Sigmoid colon (tissue), 7 donors: Measurements from ENCODE around the gene PEX3. TPM values are rescaled to one million over a fixed set of nuclear protein-coding genes. Genes with fewer than 3 reads are reported as not detected.

Source experiments
- DNase-seq: peaks from one replicate; pipeline ENCODE4 v3.0.0-alpha.2; 2019
- H3K27ac ChIP-seq, 4 donors: fragments of 200-600 bp; sonication (generic); one replicate each; pipeline ENCODE4 v1.5.1; 2016 to 2019; ENCODE audit warnings: mild to moderate bottlenecking in 1 of 4
- H3K27me3 ChIP-seq, 3 donors: fragments of 200-600 bp; sonication (generic); one replicate each; pipeline ENCODE4 v1.5.1; 2019; ENCODE audit warnings: mild to moderate bottlenecking in 1 of 3
- H3K36me3 ChIP-seq, 4 donors: fragments of 200-600 bp; sonication (generic); one replicate each; pipeline ENCODE4 v1.5.1; 2016 to 2019
- H3K4me1 ChIP-seq, 4 donors: fragments of 200-600 bp; sonication (generic); one replicate each; pipeline ENCODE4 v1.5.1; 2017 to 2019
- H3K4me3 ChIP-seq, 4 donors: fragments of 200-600 bp; sonication (generic); one replicate each; pipeline ENCODE4 v1.5.1; 2017 to 2019; ENCODE audit warnings: mild to moderate bottlenecking in 2 of 4, moderate library complexity in 1 of 4
- H3K9me3 ChIP-seq, 4 donors: fragments of 200-600 bp in 3 of 4; sonication (generic) in 3 of 4; one replicate each; pipeline versions ENCODE4 v1.5.1 to v1.6.1; 2013 to 2019
- CTCF ChIP-seq, 4 experiments: fragments of 450-650 bp in 3 of 4; fragments of 200-600 bp in 1 of 4; IDR thresholded peaks; one replicate each; pipeline ENCODE4 v1.5.1; 2016 to 2019; ENCODE audit warnings: antibody characterized with exemption in 4 of 4, mild to moderate bottlenecking in 3 of 4, moderate library complexity in 2 of 4
- EP300 ChIP-seq, 4 donors: sonication (generic); formaldehyde crosslinking; IDR thresholded peaks; one replicate each; pipeline ENCODE4 v1.6.1; 2017; ENCODE audit warnings: antibody characterized with exemption in 4 of 4
- POLR2A ChIP-seq, 2 donors: fragments of 450-650 bp; IDR thresholded peaks; one replicate each; pipeline ENCODE4 v1.6.1; 2016; ENCODE audit warnings: antibody characterized with exemption in 2 of 2, mild to moderate bottlenecking in 2 of 2, moderate library complexity in 2 of 2
- POLR2AphosphoS5 ChIP-seq, 4 donors: sonication (generic); formaldehyde crosslinking; IDR thresholded peaks; one replicate each; pipeline ENCODE4 v1.6.1; 2017; ENCODE audit warnings: antibody characterized with exemption in 4 of 4
- WGBS, 2 donors: extraction: QIAGEN DNeasy Blood & Tissue Kit; methylation state at CpG; one replicate each; pipeline ENCODE4 v1.1.7; 2013; 5-methylcytosine and 5-hydroxymethylcytosine counted together
- intact Hi-C: fragments of 100-400 bp; cut with DNase I; formaldehyde crosslinking; loops from one replicate; pipeline ENCODE4 v1.15.1; 2023
- polyA plus RNA-seq, 3 donors: library from polyadenylated mRNA; stranded (reverse); fragments of 200-250 nt; gene quantifications; one replicate each; pipeline ENCODE4 v1.2.3, GENCODE V29; 2013
- total RNA-seq, 4 donors: library from RNA; depleted of rRNA; stranded (reverse); fragments of >200 nt; gene quantifications; one replicate each; pipeline ENCODE4 v1.1.0, GENCODE V29; 2016
- donor health status: healthy with polysubstance abuse.
- donor health status: Bipolar disorder and iron deficiency.
- donor health status: healthy.

The PEX3 gene
- total and polyA plus RNA-seq, 7 donors, result 5.1 to 16.1 (median 10.6) TPM

DNA sequence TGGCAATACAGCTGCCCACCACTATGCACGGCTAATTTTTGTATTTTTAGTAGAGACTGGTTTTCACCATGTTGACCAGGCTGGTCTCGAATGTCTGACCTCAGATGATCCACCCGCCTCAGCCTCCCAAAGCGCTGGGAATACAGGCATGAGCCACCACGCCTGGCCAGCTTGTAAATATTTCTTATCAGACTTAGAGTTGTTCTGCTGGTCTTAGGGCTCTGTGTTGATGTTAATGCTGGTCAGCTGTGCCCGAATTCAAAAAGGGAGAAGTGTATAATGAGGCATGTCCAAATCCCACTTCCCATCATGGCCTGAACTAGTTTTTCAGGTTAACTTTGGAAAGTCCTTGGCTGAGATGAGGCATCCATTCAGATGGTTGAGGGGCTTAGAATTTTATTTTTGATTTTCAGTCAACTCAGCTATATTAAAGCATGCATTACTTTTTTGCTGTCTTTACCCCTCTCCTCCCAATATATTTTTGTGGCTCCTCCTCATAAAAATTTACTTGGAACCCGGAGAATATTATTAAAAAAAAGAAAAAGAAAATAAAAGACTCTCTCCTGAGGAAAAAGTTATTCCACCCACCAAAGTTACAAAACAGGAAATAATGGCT lies 47.8 kb upstream of the PEX3 start:
- H3K4me3 ChIP-seq, result no peak overlapping the region
- WGBS, 2 donors, result 91 to 93% methylated on average over 7 of the region's 7 CpGs
- H3K27me3 ChIP-seq, result no peaks in the 10 kb centered on the region
- H3K4me1 ChIP-seq, result no peaks in the 10 kb centered on the region
- no peak overlapping the region for H3K27ac ChIP-seq
- no peak for DNase-seq
- H3K36me3 ChIP-seq, result no peaks in the 10 kb centered on the region
- no peak for TF ChIP-seq CTCF (IDR thresholded peaks at IDR 0.05)
- no peak for TF ChIP-seq EP300 (IDR thresholded peaks at IDR 0.05)
- TF ChIP-seq POLR2A (IDR thresholded peaks at IDR 0.05), result no peak
- TF ChIP-seq POLR2AphosphoS5 (IDR thresholded peaks at IDR 0.05), result no peak
- no peaks in the 10 kb centered on the region for H3K9me3 ChIP-seq
- intact Hi-C loops, result no loop called here

GRCh38 chr6:143405373-143406154 lies 45.0 kb upstream of the PEX3 start:
- Histone ChIP-seq H3K36me3 (no peaks in the 10 kb centered on the region), H3K4me3 (no peak overlapping the region), H3K9me3 (no peaks in the 10 kb centered on the region), H3K27ac (no peak overlapping the region), H3K4me1 (no peaks in the 10 kb centered on the region), H3K27me3 (no peaks in the 10 kb centered on the region)
- TF ChIP-seq CTCF (IDR thresholded peaks at IDR 0.05) (no peak), EP300 (IDR thresholded peaks at IDR 0.05) (no peak), POLR2AphosphoS5 (IDR thresholded peaks at IDR 0.05) (no peak), POLR2A (IDR thresholded peaks at IDR 0.05) (no peak)
- intact Hi-C loops, result no loop called here
- DNase-seq, result no peak
- 89 to 90% methylated on average over 9 of the region's 9 CpGs for WGBS, 2 donors

DNA sequence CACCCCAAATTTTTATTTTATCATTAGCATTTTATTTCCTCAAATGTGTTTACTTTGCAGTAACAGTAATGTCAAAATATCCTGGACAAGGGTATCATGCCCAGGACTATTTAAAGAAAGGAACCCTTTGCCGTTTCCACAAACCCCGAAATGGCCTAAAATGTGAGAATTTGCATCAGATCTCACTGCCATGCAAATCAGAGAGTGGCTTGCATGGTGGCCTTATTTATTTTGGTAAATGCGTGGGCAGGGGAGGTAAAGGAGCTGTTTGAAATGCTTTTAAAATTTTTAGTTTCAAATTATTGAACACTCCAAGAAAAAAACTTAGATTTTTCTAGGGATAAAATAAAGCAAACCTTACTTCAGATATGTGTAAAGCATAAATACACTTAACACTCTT lies 43.9 kb upstream of the PEX3 start:
- H3K4me1 ChIP-seq, result no peaks in the 10 kb centered on the region
- H3K27me3 ChIP-seq, result no peaks in the 10 kb centered on the region
- no peaks in the 10 kb centered on the region for H3K9me3 ChIP-seq
- no peak overlapping the region for H3K27ac ChIP-seq
- intact Hi-C loops, result no loop called here
- DNase-seq, result no peak
- 92% methylated on average over 3 of the region's 3 CpGs for WGBS, 2 donors
- no peaks in the 10 kb centered on the region for H3K36me3 ChIP-seq
- H3K4me3 ChIP-seq, result no peak overlapping the region
- TF ChIP-seq POLR2A (IDR thresholded peaks at IDR 0.05), result no peak
- TF ChIP-seq EP300 (IDR thresholded peaks at IDR 0.05), result no peak
- no peak for TF ChIP-seq POLR2AphosphoS5 (IDR thresholded peaks at IDR 0.05)
- no peak for TF ChIP-seq CTCF (IDR thresholded peaks at IDR 0.05)

- Histone ChIP-seq H3K4me3 (no peak overlapping the region), H3K4me1 (no peaks in the 10 kb centered on the region), H3K36me3 (no peaks in the 10 kb centered on the region), H3K27ac (no peak overlapping the region), H3K9me3 (no peaks in the 10 kb centered on the region), H3K27me3 (no peaks in the 10 kb centered on the region)
- TF ChIP-seq EP300 (IDR thresholded peaks at IDR 0.05), result no peak
- TF ChIP-seq POLR2A (IDR thresholded peaks at IDR 0.05), result no peak
- TF ChIP-seq CTCF (IDR thresholded peaks at IDR 0.05), result no peak
- no peak for TF ChIP-seq POLR2AphosphoS5 (IDR thresholded peaks at IDR 0.05)
- DNase-seq, result no peak
- intact Hi-C loops, result no loop called here
Measured at GRCh38 chr6:143408151-143408786, 42.3 kb upstream of the PEX3 start.
